Mucosa of descending colon (tissue), 3 donors: ENCODE data around the gene CCDC124. TPM values are rescaled to one million over a fixed set of nuclear protein-coding genes. Genes with fewer than 3 reads are reported as not detected.
A peak's percentile ranks its signal among the peaks of the same experiment; 100 is the strongest.

Experiments used
- ATAC-seq: fragments of 200-7000 bp; cut with Tn5 transposase; one replicate; pipeline ENCODE4 v1.9.1; 2020; ENCODE audit warnings: mild to moderate bottlenecking, moderate library complexity
- DNase-seq, 3 donors: peaks; one replicate each; pipeline ENCODE4 v3.0.0-alpha.2; 2020
- H3K36me3 ChIP-seq: fragments of 200-600 bp; one replicate; pipeline ENCODE4 v1.8.0; 2021; ENCODE audit warnings: low read depth, mild to moderate bottlenecking
- H3K4me1 ChIP-seq: fragments of 200-600 bp; one replicate; pipeline ENCODE4 v1.8.0; 2021; ENCODE audit warnings: low read depth, mild to moderate bottlenecking
- H3K4me3 ChIP-seq: fragments of 200-600 bp; one replicate; pipeline ENCODE4 v1.8.0; 2021; ENCODE audit warnings: mild to moderate bottlenecking
- H3K9me3 ChIP-seq: fragments of 200-600 bp; one replicate; pipeline ENCODE4 v1.8.0; 2021; ENCODE audit warnings: mild to moderate bottlenecking
- CTCF ChIP-seq: fragments of 200-600 bp; IDR thresholded peaks from one replicate; pipeline ENCODE4 v1.8.0; 2022; ENCODE audit warnings: antibody characterized with exemption, mild to moderate bottlenecking
- intact Hi-C, 2 donors: fragments of 100-400 bp; cut with DNase I in 1 of 2; cut with micrococcal nuclease in 1 of 2; formaldehyde crosslinking; loops; one replicate each; pipeline versions ENCODE4 v1.11.0 to v1.11.1; 2022; cut with DNase I, micrococcal nuclease
- total RNA-seq, 3 donors: library from RNA; stranded (reverse); fragmentation: NEBNext Ultra II Directional in 2 of 3; extraction: Animal tissue kit (Norgen Biotek cat#: 25700) in 2 of 3; gene quantifications; one replicate each; pipeline versions ENCODE4 v1.2.1 to v1.2.4, GENCODE V29; 2021 to 2023
- donor health status: DM: no; HTN: no; CAD: no; lungs with moderate emphysema.
- donor health status: DM: no; HTN: no; CAD: no.
- donor health status: DM: no; HTN: yes; CAD: no.

Gene CCDC124
- total RNA-seq, 3 donors from 2014 or later, result 30.2 to 78.4 (median 56.3) TPM

- H3K9me3 ChIP-seq, result no peaks in the 10 kb centered on the region
- TF ChIP-seq CTCF, result no peak
- H3K4me3 ChIP-seq, result no peak overlapping the region
- peaks cover 11% of the 10 kb centered on the region for H3K4me1 ChIP-seq
- H3K36me3 ChIP-seq, result no peaks in the 10 kb centered on the region
- intact Hi-C loops, result no loop called here
- no peak for DNase-seq
- no peak for ATAC-seq
Measured at GRCh38 chr19:17944301-17944700, 11.5 kb downstream of the CCDC124 start.

GRCh38 chr19:17946965-17947784 is 14.4 kb downstream of the CCDC124 start:
- DNase-seq, result no peak
- Histone ChIP-seq H3K36me3 (no peaks in the 10 kb centered on the region), H3K9me3 (no peaks in the 10 kb centered on the region), H3K4me3 (no peak overlapping the region), H3K4me1 (peaks cover 22% of the 10 kb centered on the region)
- intact Hi-C loops, result no loop called here
- no peak for TF ChIP-seq CTCF
- ATAC-seq, result peak; percentile 45

- Histone ChIP-seq H3K4me1 (peaks cover 26% of the 10 kb centered on the region), H3K9me3 (no peaks in the 10 kb centered on the region), H3K36me3 (no peaks in the 10 kb centered on the region), H3K4me3 (peak overlapping the region; percentile 34)
- DNase-seq (peak; percentile 86 to 94 (median 92)), ATAC-seq (peak; percentile 92)
- intact Hi-C loops, result no loop called here
- no peak for TF ChIP-seq CTCF
Measured at GRCh38 chr19:17947815-17948513, 15.1 kb downstream of the CCDC124 start.

- intact Hi-C loops, result no loop called here
- no peak for DNase-seq
- TF ChIP-seq CTCF, result no peak
- Histone ChIP-seq H3K4me3 (no peak overlapping the region), H3K9me3 (no peaks in the 10 kb centered on the region), H3K4me1 (peaks cover 26% of the 10 kb centered on the region), H3K36me3 (no peaks in the 10 kb centered on the region)
- no peak for ATAC-seq
Measured at GRCh38 chr19:17948514-17948900, 15.7 kb downstream of the CCDC124 start.

- H3K4me1 ChIP-seq, result peaks cover 26% of the 10 kb centered on the region
- no peak for DNase-seq
- no peak for TF ChIP-seq CTCF
- no peak overlapping the region for H3K4me3 ChIP-seq
- no peak for ATAC-seq
- no peaks in the 10 kb centered on the region for H3K9me3 ChIP-seq
- intact Hi-C loops, result no loop called here
- H3K36me3 ChIP-seq, result no peaks in the 10 kb centered on the region
Measured at GRCh38 chr19:17948931-17949930, 16.4 kb downstream of the CCDC124 start.
